Mesothelial cell of epicardium (in vitro differentiated cells): ENCODE results near the gene PYM1. TPM values are rescaled to one million over a fixed set of nuclear protein-coding genes. Genes with fewer than 3 reads are reported as not detected.
"Not testable (repeated sequence)": the region's sequence is repeated elsewhere in the genome, so short reads cannot be mapped to it uniquely, and the experiment has no call there.

Experiments
- DNase-seq, 2 experiments: peaks; one replicate each; pipeline ENCODE4 v3.0.0; 2021; ENCODE audit warnings: low spot score in 2 of 2; ENCODE audit not compliant: unreplicated experiment in 2 of 2
- H3K27ac Mint-ChIP-seq: 2 replicates; pipeline ENCODE4 v1.8.0; 2021; ENCODE audit warnings: mixed read lengths
- H3K27me3 Mint-ChIP-seq: 2 replicates; pipeline ENCODE4 v1.8.0; 2021; ENCODE audit warnings: low read depth, mixed read lengths
- H3K36me3 Mint-ChIP-seq: 2 replicates; pipeline ENCODE4 v1.8.0; 2021; ENCODE audit warnings: mixed read lengths
- H3K4me1 Mint-ChIP-seq: 2 replicates; pipeline ENCODE4 v1.8.0; 2021; ENCODE audit warnings: mixed read lengths
- H3K4me3 Mint-ChIP-seq: 2 replicates; pipeline ENCODE4 v1.8.0; 2021; ENCODE audit warnings: mild to moderate bottlenecking, moderate library complexity, mixed read lengths
- H3K9me3 Mint-ChIP-seq: 2 replicates; pipeline ENCODE4 v1.8.0; 2021; ENCODE audit warnings: mixed read lengths
- total RNA-seq: library from RNA; stranded (reverse); gene quantifications from 3 replicates; pipeline ENCODE4 v1.2.1, GENCODE V29; 2021
- TF ChIP-seq, protein P1 (sequence below): fragments of 200-600 bp; sonication (generic); IDR thresholded peaks from one replicate; pipeline ENCODE4 v1.5.0; 2021; ENCODE audit warnings: antibody characterized with exemption; ENCODE audit not compliant: unreplicated experiment

The PYM1 gene
- total RNA-seq, 1 donor from 2014 or later, result 22.9 TPM

DNA sequence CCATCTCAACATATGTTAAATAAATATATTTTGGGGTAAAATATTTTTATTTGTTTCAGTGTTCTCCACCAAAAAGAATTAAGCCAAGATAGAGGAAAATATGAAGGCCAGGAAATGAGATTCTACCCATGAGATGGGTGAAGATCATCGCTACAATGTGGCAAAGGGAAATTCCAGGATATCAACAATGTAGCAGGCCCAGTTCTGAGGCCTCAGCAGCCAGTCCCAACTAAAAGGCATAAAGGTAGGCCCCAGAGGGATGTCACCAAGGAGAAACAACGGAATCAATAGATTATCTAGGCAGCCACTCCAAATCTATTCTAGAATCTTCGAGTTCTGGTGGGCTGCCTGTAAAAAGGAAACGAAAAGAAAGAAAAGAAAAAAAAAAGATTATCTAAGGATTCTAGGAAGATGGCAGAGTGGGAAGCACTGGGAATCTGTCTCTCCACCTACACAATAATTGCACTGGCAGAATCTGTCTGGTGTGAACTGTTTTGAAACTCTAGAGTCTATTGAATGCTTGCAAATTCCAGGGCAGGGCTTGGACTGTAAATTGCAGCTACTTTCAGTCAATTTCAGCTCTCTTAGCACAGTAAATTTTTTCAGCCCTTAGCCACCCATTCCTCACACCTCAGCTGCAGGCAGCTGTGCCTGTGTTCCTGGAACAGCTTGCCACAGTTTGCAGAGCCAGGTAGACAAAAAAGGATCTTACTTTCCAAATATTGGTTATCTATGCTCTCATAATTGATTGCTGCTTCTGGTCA lies 51.8 kb downstream of the PYM1 start:
- peaks cover 8% of the 10 kb centered on the region for H3K4me1 Mint-ChIP-seq
- peaks cover 10% of the 10 kb centered on the region for H3K36me3 Mint-ChIP-seq
- H3K27ac Mint-ChIP-seq, result peak overlapping the region; percentile 47
- no peak overlapping the region for H3K4me3 Mint-ChIP-seq
- no peak for DNase-seq
- TF ChIP-seq, protein P1, sequence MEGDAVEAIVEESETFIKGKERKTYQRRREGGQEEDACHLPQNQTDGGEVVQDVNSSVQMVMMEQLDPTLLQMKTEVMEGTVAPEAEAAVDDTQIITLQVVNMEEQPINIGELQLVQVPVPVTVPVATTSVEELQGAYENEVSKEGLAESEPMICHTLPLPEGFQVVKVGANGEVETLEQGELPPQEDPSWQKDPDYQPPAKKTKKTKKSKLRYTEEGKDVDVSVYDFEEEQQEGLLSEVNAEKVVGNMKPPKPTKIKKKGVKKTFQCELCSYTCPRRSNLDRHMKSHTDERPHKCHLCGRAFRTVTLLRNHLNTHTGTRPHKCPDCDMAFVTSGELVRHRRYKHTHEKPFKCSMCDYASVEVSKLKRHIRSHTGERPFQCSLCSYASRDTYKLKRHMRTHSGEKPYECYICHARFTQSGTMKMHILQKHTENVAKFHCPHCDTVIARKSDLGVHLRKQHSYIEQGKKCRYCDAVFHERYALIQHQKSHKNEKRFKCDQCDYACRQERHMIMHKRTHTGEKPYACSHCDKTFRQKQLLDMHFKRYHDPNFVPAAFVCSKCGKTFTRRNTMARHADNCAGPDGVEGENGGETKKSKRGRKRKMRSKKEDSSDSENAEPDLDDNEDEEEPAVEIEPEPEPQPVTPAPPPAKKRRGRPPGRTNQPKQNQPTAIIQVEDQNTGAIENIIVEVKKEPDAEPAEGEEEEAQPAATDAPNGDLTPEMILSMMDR, result no peak
- H3K27me3 Mint-ChIP-seq, result no peaks in the 10 kb centered on the region
- peaks cover 9% of the 10 kb centered on the region for H3K9me3 Mint-ChIP-seq

GRCh38 chr12:55874443-55874842 lies 53.3 kb downstream of the PYM1 start:
- peaks cover 8% of the 10 kb centered on the region for H3K4me1 Mint-ChIP-seq
- H3K4me3 Mint-ChIP-seq, result no peak overlapping the region
- no peak overlapping the region for H3K27ac Mint-ChIP-seq
- no peaks in the 10 kb centered on the region for H3K27me3 Mint-ChIP-seq
- no peak for DNase-seq
- TF ChIP-seq, protein P1, result no peak
- H3K36me3 Mint-ChIP-seq, result peaks cover 10% of the 10 kb centered on the region
- H3K9me3 Mint-ChIP-seq, result peaks cover 9% of the 10 kb centered on the region

DNA sequence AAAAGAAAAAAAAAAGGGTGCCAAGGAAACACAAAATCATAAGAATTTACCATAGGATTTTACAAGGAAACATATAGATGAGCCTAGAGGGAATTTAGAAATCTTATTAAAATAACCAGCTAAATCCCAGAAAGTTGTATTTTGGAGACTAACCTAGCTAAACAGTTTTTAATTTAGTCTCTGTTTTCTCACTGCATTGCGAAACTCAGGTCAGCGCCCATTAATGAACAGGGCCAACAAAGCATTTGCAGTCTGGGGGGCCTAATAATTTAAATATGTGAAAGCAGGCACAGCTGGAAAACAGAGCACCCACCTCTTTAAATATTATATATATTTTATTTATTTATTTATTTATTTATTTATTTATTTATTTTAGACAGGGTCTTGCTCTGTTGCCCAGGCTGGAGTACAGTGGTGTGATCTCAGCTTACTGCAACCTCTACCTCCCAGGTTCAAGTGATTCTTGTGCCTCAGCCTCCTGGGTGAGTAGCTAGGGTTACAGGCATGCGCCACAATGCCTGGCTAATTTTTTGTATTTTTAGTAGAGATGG lies 61.2 kb downstream of the PYM1 start:
- DNase-seq, H3K9me3 Mint-ChIP-seq, H3K4me1 Mint-ChIP-seq, H3K27ac Mint-ChIP-seq, H3K4me3 Mint-ChIP-seq, H3K27me3 Mint-ChIP-seq, H3K36me3 Mint-ChIP-seq: not testable (repeated sequence)

DNA sequence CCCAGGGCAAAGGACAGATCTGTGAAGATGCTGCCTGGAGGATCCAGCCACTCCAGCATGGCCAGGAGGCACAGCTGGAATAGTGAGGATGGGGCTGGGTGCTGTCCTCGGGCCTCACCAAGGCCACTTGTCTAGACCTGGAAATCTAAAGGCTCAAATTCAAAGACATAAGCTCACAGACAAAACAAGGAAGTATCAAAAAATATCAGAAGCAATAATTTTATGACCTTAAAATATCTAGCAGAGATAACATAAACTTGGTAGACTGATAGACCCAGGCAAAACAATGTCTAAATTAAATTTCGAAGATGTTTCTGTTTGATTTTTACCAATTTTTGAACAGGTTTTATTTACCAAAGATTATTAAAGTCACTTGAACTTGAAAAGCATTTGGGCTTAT lies 62.4 kb downstream of the PYM1 start:
- peaks cover 3% of the 10 kb centered on the region for H3K9me3 Mint-ChIP-seq

DNA sequence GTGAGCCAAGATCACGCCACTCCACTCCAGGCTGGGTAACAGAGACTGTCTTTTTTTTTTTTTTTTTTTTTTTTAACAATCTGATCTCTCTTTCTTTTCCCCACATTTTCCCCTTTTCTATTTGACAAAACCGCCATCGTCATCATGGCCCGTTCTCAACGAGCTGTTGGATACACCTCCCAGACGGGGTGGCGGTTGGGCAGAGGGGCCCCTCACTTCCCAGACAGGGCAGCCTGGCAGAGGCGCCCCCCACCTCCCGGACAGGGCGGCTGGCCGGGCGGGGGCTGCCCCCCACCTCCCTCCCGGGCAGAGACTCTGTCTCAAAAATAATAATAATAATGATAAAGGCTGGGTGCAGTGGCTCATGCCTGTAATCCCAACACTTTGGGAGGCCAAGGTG lies 64.8 kb downstream of the PYM1 start:
- not testable (repeated sequence) for DNase-seq, H3K4me3 Mint-ChIP-seq, H3K36me3 Mint-ChIP-seq, H3K4me1 Mint-ChIP-seq, H3K27me3 Mint-ChIP-seq, H3K9me3 Mint-ChIP-seq, H3K27ac Mint-ChIP-seq

More for the DNA sequence above, 62.4 kb downstream of the PYM1 start:
- Mint-ChIP-seq H3K36me3 (no peaks in the 10 kb centered on the region), H3K4me3 (no peak overlapping the region), H3K27me3 (no peaks in the 10 kb centered on the region), H3K27ac (no peak overlapping the region), H3K4me1 (no peaks in the 10 kb centered on the region)
- no peak for DNase-seq
- TF ChIP-seq, protein P1, result no peak

DNA sequence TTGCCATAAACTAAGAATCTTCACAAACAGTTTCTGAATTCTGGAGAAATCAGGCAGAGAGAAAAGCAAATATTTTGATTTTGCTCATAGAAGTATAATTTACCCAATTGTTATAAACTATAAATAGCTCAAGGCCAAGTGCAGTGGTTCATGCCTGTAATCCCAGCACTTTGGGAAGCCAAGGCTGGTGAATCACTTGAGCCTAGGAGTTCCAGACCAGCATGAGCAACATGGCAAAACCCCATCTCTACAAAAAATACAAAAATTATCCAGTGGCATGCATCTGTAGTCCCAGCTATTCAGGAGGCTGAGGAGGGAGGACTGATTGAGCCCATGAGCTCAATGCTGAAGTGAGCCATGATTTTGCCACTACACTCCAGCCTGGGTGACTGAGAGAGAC lies 65.4 kb downstream of the PYM1 start:
- Mint-ChIP-seq H3K36me3 (no peaks in the 10 kb centered on the region), H3K27ac (no peak overlapping the region), H3K4me3 (no peak overlapping the region), H3K27me3 (no peaks in the 10 kb centered on the region), H3K4me1 (no peaks in the 10 kb centered on the region), H3K9me3 (peaks cover 3% of the 10 kb centered on the region)
- no peak for DNase-seq
- TF ChIP-seq, protein P1, result no peak
